Sigmoid colon (tissue), 7 donors: Measurements from ENCODE around the gene CGB1. TPM values are rescaled to one million over a fixed set of nuclear protein-coding genes. Genes with fewer than 3 reads are reported as not detected.

Experiments
- DNase-seq: peaks from one replicate; pipeline ENCODE4 v3.0.0-alpha.2; 2019
- H3K27ac ChIP-seq, 4 donors: fragments of 200-600 bp; sonication (generic); one replicate each; pipeline ENCODE4 v1.5.1; 2016 to 2019; ENCODE audit warnings: mild to moderate bottlenecking in 1 of 4
- H3K27me3 ChIP-seq, 3 donors: fragments of 200-600 bp; sonication (generic); one replicate each; pipeline ENCODE4 v1.5.1; 2019; ENCODE audit warnings: mild to moderate bottlenecking in 1 of 3
- H3K36me3 ChIP-seq, 4 donors: fragments of 200-600 bp; sonication (generic); one replicate each; pipeline ENCODE4 v1.5.1; 2016 to 2019
- H3K4me1 ChIP-seq, 4 donors: fragments of 200-600 bp; sonication (generic); one replicate each; pipeline ENCODE4 v1.5.1; 2017 to 2019
- H3K4me3 ChIP-seq, 4 donors: fragments of 200-600 bp; sonication (generic); one replicate each; pipeline ENCODE4 v1.5.1; 2017 to 2019; ENCODE audit warnings: mild to moderate bottlenecking in 2 of 4, moderate library complexity in 1 of 4
- H3K9me3 ChIP-seq, 4 donors: fragments of 200-600 bp in 3 of 4; sonication (generic) in 3 of 4; one replicate each; pipeline versions ENCODE4 v1.5.1 to v1.6.1; 2013 to 2019
- EP300 ChIP-seq, 4 donors: sonication (generic); formaldehyde crosslinking; IDR thresholded peaks; one replicate each; pipeline ENCODE4 v1.6.1; 2017; ENCODE audit warnings: antibody characterized with exemption in 4 of 4
- POLR2A ChIP-seq, 2 donors: fragments of 450-650 bp; IDR thresholded peaks; one replicate each; pipeline ENCODE4 v1.6.1; 2016; ENCODE audit warnings: antibody characterized with exemption in 2 of 2, mild to moderate bottlenecking in 2 of 2, moderate library complexity in 2 of 2
- POLR2AphosphoS5 ChIP-seq, 4 donors: sonication (generic); formaldehyde crosslinking; IDR thresholded peaks; one replicate each; pipeline ENCODE4 v1.6.1; 2017; ENCODE audit warnings: antibody characterized with exemption in 4 of 4
- WGBS, 2 donors: extraction: QIAGEN DNeasy Blood & Tissue Kit; methylation state at CpG; one replicate each; pipeline ENCODE4 v1.1.7; 2013; 5-methylcytosine and 5-hydroxymethylcytosine counted together
- intact Hi-C: fragments of 100-400 bp; cut with DNase I; formaldehyde crosslinking; loops from one replicate; pipeline ENCODE4 v1.15.1; 2023
- polyA plus RNA-seq, 3 donors: library from polyadenylated mRNA; stranded (reverse); fragments of 200-250 nt; gene quantifications; one replicate each; pipeline ENCODE4 v1.2.3, GENCODE V29; 2013
- small RNA-seq, 3 donors: library from RNA; depleted of rRNA; stranded (forward); fragments of <200 nt; gene quantifications; one replicate each; pipeline ENCODE3, GENCODE V24; 2016
- total RNA-seq, 4 donors: library from RNA; depleted of rRNA; stranded (reverse); fragments of >200 nt; gene quantifications; one replicate each; pipeline ENCODE4 v1.1.0, GENCODE V29; 2016
- TF ChIP-seq, protein P1 (sequence below), 4 experiments: fragments of 450-650 bp in 3 of 4; fragments of 200-600 bp in 1 of 4; IDR thresholded peaks; one replicate each; pipeline ENCODE4 v1.5.1; 2016 to 2019; ENCODE audit warnings: antibody characterized with exemption in 4 of 4, mild to moderate bottlenecking in 3 of 4, moderate library complexity in 2 of 4
- donor health status: healthy with polysubstance abuse.
- donor health status: Bipolar disorder and iron deficiency.
- donor health status: healthy.

The CGB1 gene
- total and polyA plus RNA-seq, 7 donors: not detected

GRCh38 chr19:48986211-48986610 lies 50.5 kb downstream of the CGB1 start:
- intact Hi-C loops: no loop called here
- TF ChIP-seq EP300 (IDR thresholded peaks at IDR 0.05) (no peak), POLR2AphosphoS5 (IDR thresholded peaks at IDR 0.05) (no peak)
- TF ChIP-seq, protein P1, sequence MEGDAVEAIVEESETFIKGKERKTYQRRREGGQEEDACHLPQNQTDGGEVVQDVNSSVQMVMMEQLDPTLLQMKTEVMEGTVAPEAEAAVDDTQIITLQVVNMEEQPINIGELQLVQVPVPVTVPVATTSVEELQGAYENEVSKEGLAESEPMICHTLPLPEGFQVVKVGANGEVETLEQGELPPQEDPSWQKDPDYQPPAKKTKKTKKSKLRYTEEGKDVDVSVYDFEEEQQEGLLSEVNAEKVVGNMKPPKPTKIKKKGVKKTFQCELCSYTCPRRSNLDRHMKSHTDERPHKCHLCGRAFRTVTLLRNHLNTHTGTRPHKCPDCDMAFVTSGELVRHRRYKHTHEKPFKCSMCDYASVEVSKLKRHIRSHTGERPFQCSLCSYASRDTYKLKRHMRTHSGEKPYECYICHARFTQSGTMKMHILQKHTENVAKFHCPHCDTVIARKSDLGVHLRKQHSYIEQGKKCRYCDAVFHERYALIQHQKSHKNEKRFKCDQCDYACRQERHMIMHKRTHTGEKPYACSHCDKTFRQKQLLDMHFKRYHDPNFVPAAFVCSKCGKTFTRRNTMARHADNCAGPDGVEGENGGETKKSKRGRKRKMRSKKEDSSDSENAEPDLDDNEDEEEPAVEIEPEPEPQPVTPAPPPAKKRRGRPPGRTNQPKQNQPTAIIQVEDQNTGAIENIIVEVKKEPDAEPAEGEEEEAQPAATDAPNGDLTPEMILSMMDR (IDR thresholded peaks at IDR 0.05): no peak
- Histone ChIP-seq H3K27ac (no peak overlapping the region), H3K4me3 (no peak overlapping the region), H3K9me3 (no peaks in the 10 kb centered on the region), H3K4me1 (peaks cover 0 to 14% (median 13%) of the 10 kb centered on the region in 4 donors), H3K36me3 (peaks cover 8 to 74% (median 24%) of the 10 kb centered on the region in 4 donors), H3K27me3 (no peaks in the 10 kb centered on the region)
- DNase-seq: no peak
- 93 to 95% methylated on average over 3 of the region's 3 CpGs for WGBS, 2 donors

GRCh38 chr19:48985711-48986110 lies 51.0 kb downstream of the CGB1 start:
- 95 to 97% methylated on average over 13 of the region's 13 CpGs for WGBS, 2 donors
- DNase-seq: no peak
- no peaks in the 10 kb centered on the region for H3K27me3 ChIP-seq
- no peak overlapping the region for H3K4me3 ChIP-seq
- peaks cover 0 to 9% (median 8%) of the 10 kb centered on the region in 4 donors for H3K4me1 ChIP-seq
- TF ChIP-seq EP300 (IDR thresholded peaks at IDR 0.05): no peak
- no peak for TF ChIP-seq POLR2A (IDR thresholded peaks at IDR 0.05)
- no peak for TF ChIP-seq POLR2AphosphoS5 (IDR thresholded peaks at IDR 0.05)
- TF ChIP-seq, protein P1 (IDR thresholded peaks at IDR 0.05): no peak
- no peak overlapping the region for H3K27ac ChIP-seq
- no peaks in the 10 kb centered on the region for H3K9me3 ChIP-seq
- intact Hi-C loops: no loop called here
- H3K36me3 ChIP-seq: peaks cover 8 to 78% (median 24%) of the 10 kb centered on the region in 4 donors

Small RNA genes lying within 50 kb of the gene (small RNA-seq; reads per million reads assigned to genes)
- gene MIR6798 (0 reads per million in 3 donors), gene RN7SL708P (0 reads per million in 3 donors)

Other genes starting within 250 kb of the CGB1 start
- 10 to 100 TPM; 29.8 to 46.7 (median 32.9) TPM for gene BCAT2, start 225.9 kb downstream of the CGB1 start, total RNA-seq
- gene BCAT2, start 225.9 kb downstream of the CGB1 start, polyA plus RNA-seq: 10 to 100 TPM; 52.7 to 61.0 (median 54.1) TPM
- gene HSD17B14, start 200.4 kb downstream of the CGB1 start, total RNA-seq: 10 to 100 TPM; 14.1 to 20.1 (median 18.3) TPM
- 10 to 100 TPM in 1 of 3 donors, 1 to 10 TPM in 2; 4.3 to 21.0 (median 4.9) TPM for gene HSD17B14, start 200.4 kb downstream of the CGB1 start, polyA plus RNA-seq
- 10 to 100 TPM; 13.8 to 44.7 (median 19.5) TPM for gene PLEKHA4, start 168.3 kb downstream of the CGB1 start, total RNA-seq
- gene PLEKHA4, start 168.3 kb downstream of the CGB1 start, polyA plus RNA-seq: 10 to 100 TPM; 18.0 to 28.2 (median 21.2) TPM
- 10 to 100 TPM; 22.1 to 69.8 (median 31.2) TPM for gene PPP1R15A, start 164.5 kb downstream of the CGB1 start, total RNA-seq
- gene PPP1R15A, start 164.5 kb downstream of the CGB1 start, polyA plus RNA-seq: 10 to 100 TPM; 43.2 to 60.8 (median 55.9) TPM
- 1 to 10 TPM in 1 of 4 donors, under 1 TPM in 1, not detected in 2; 0.99 to 1.1 TPM for gene TULP2, start 138.2 kb downstream of the CGB1 start, total RNA-seq
- gene TULP2, start 138.2 kb downstream of the CGB1 start, polyA plus RNA-seq: under 1 TPM in 1 of 3 donors, not detected in 2; 0.22 TPM
- gene NUCB1, start 136.6 kb downstream of the CGB1 start, total RNA-seq: 100 to 1,000 TPM; 153 to 275 (median 176) TPM
- 100 to 1,000 TPM in 1 of 3 donors, 10 to 100 TPM in 2; 43.0 to 303 (median 66.7) TPM for gene NUCB1, start 136.6 kb downstream of the CGB1 start, polyA plus RNA-seq
- not detected for gene DHDH, start 103.2 kb downstream of the CGB1 start, total RNA-seq
- gene DHDH, start 103.2 kb downstream of the CGB1 start, polyA plus RNA-seq: under 1 TPM in 1 of 3 donors, not detected in 2; 0.16 TPM
- gene BAX, start 82.0 kb downstream of the CGB1 start, total RNA-seq: 10 to 100 TPM; 17.9 to 61.5 (median 30.9) TPM
- 100 to 1,000 TPM; 130 to 216 (median 198) TPM for gene BAX, start 82.0 kb downstream of the CGB1 start, polyA plus RNA-seq
- 1,000 to 10,000 TPM; 2,871 to 3,975 (median 3,459) TPM for gene FTL, start 71.6 kb downstream of the CGB1 start, total RNA-seq
- gene FTL, start 71.6 kb downstream of the CGB1 start, polyA plus RNA-seq: 1,000 to 10,000 TPM; 2,999 to 9,923 (median 8,398) TPM
- gene GYS1, start 43.6 kb downstream of the CGB1 start, total RNA-seq: 10 to 100 TPM; 11.7 to 19.4 (median 17.8) TPM
- gene GYS1, start 43.6 kb downstream of the CGB1 start, polyA plus RNA-seq: 10 to 100 TPM; 14.4 to 32.7 (median 14.8) TPM
- gene RUVBL2, start 43.0 kb downstream of the CGB1 start, total RNA-seq: 10 to 100 TPM; 49.3 to 82.3 (median 64.0) TPM
- 10 to 100 TPM; 36.6 to 98.8 (median 55.9) TPM for gene RUVBL2, start 43.0 kb downstream of the CGB1 start, polyA plus RNA-seq
- gene LHB, start 19.8 kb downstream of the CGB1 start, total RNA-seq: not detected
- not detected for gene LHB, start 19.8 kb downstream of the CGB1 start, polyA plus RNA-seq
- not detected for gene CGB3, start 12.6 kb downstream of the CGB1 start, total RNA-seq
- not detected for gene CGB3, start 12.6 kb downstream of the CGB1 start, polyA plus RNA-seq
- not detected for gene CGB2, start 5.0 kb downstream of the CGB1 start, total RNA-seq
- gene CGB2, start 5.0 kb downstream of the CGB1 start, polyA plus RNA-seq: 1 to 10 TPM in 1 of 3 donors, not detected in 2; 3.0 TPM
- gene CGB5, start 7.0 kb upstream of the CGB1 start, total RNA-seq: not detected
- gene CGB5, start 7.0 kb upstream of the CGB1 start, polyA plus RNA-seq: not detected
- not detected for gene CGB8, start 12.2 kb upstream of the CGB1 start, total RNA-seq
- not detected for gene CGB8, start 12.2 kb upstream of the CGB1 start, polyA plus RNA-seq
- gene CGB7, start 20.9 kb upstream of the CGB1 start, total RNA-seq: not detected
- under 1 TPM in 1 of 3 donors, not detected in 2; 0.23 TPM for gene CGB7, start 20.9 kb upstream of the CGB1 start, polyA plus RNA-seq
- gene NTF4, start 27.9 kb upstream of the CGB1 start, total RNA-seq: not detected
- gene NTF4, start 27.9 kb upstream of the CGB1 start, polyA plus RNA-seq: not detected
- not detected for gene KCNA7, start 35.8 kb upstream of the CGB1 start, total RNA-seq
- gene KCNA7, start 35.8 kb upstream of the CGB1 start, polyA plus RNA-seq: not detected
- 100 to 1,000 TPM; 156 to 382 (median 237) TPM for gene SNRNP70, start 48.6 kb upstream of the CGB1 start, total RNA-seq
- gene SNRNP70, start 48.6 kb upstream of the CGB1 start, polyA plus RNA-seq: 100 to 1,000 TPM in 1 of 3 donors, 10 to 100 TPM in 2; 33.8 to 227 (median 40.2) TPM
- 10 to 100 TPM; 17.4 to 28.8 (median 26.7) TPM for gene LIN7B, start 77.5 kb upstream of the CGB1 start, total RNA-seq
- 10 to 100 TPM in 2 of 3 donors, 1 to 10 TPM in 1; 9.9 to 12.0 (median 12.0) TPM for gene LIN7B, start 77.5 kb upstream of the CGB1 start, polyA plus RNA-seq
- gene C19orf73, start 82.2 kb upstream of the CGB1 start, total RNA-seq: 1 to 10 TPM in 3 of 4 donors, not detected in 1; 1.6 to 2.1 (median 1.8) TPM
- gene C19orf73, start 82.2 kb upstream of the CGB1 start, polyA plus RNA-seq: 1 to 10 TPM; 2.4 to 5.1 (median 3.3) TPM
- gene PPFIA3, start 82.6 kb upstream of the CGB1 start, total RNA-seq: 1 to 10 TPM; 2.0 to 3.9 (median 3.1) TPM
- gene PPFIA3, start 82.6 kb upstream of the CGB1 start, polyA plus RNA-seq: 10 to 100 TPM; 18.6 to 35.3 (median 21.3) TPM
- gene HRC, start 118.5 kb upstream of the CGB1 start, total RNA-seq: 1 to 10 TPM in 1 of 4 donors, under 1 TPM in 3; 0.16 to 1.1 (median 0.69) TPM
- gene HRC, start 118.5 kb upstream of the CGB1 start, polyA plus RNA-seq: 1 to 10 TPM in 2 of 3 donors, under 1 TPM in 1; 0.46 to 6.6 (median 1.7) TPM
- gene TRPM4, start 120.9 kb upstream of the CGB1 start, total RNA-seq: 10 to 100 TPM in 3 of 4 donors, 1 to 10 TPM in 1; 7.9 to 18.0 (median 12.5) TPM
- gene TRPM4, start 120.9 kb upstream of the CGB1 start, polyA plus RNA-seq: 100 to 1,000 TPM in 1 of 3 donors, 10 to 100 TPM in 2; 40.5 to 166 (median 40.8) TPM